ENCODE results near the gene CSRP1.
A peak's percentile ranks its signal among the peaks of the same experiment; 100 is the strongest.
"Not testable (repeated sequence)": the region's sequence is repeated elsewhere in the genome, so short reads cannot be mapped to it uniquely, and the experiment has no call there.

The CSRP1 gene

DNA sequence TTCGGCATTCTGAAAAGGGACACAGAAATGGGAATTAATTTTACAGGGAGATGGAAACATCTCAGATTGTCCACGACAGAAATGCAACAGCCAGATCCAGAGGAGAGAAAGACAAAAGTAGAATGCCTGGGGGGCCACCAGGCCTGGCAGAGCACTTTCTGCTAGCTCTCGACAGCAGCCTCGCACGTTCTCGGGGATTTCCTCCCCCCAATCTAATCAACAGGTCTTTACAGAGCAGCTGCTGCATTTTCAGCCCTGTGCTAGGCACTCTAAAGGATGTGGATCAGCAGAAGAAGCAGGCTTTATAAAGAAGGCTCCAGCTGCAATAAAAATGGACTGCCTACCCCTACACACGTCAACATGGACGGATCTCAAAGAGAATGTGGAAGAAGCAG lies 10.6 kb downstream of the CSRP1 start:
- no peak for DNase-seq (ENCODE audit: low read depth)

DNA sequence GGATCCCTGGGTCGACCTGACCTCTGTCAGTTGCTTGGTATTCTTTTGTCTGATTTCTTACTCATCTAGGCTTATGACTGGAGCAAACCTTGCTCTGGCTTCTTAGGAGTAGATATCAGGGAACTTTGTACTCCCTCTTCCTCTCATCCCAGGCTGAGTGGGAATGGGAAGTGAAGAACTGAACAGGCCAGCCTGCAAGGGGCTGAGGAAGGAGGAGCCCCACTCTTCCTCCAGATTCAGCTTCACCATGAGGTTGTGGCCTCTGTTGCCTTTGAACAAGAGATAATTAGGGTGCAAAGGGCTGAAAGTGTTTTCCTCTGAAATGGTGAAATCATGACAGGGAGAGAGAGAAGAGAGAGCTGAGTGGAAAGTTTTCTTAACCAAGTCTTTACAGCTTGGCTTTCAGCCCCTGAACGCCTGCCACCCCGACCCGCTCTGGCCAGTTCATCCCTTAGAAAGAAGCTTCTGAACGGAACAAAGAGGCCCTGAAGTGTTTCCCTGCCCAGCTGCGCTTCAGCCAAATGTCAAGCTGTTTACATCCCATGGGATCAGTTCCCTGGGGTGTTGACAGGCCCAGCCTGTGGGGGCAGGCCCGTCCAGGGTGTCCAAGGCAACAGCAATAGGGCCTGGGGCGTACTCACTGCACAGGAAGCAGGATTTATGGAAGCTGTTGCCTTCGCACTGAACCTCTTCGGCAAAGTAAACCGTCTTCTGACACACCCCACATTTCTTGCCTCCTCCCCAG lies 11.2 kb downstream of the CSRP1 start:
- no peak for DNase-seq (ENCODE audit: low read depth)

DNA sequence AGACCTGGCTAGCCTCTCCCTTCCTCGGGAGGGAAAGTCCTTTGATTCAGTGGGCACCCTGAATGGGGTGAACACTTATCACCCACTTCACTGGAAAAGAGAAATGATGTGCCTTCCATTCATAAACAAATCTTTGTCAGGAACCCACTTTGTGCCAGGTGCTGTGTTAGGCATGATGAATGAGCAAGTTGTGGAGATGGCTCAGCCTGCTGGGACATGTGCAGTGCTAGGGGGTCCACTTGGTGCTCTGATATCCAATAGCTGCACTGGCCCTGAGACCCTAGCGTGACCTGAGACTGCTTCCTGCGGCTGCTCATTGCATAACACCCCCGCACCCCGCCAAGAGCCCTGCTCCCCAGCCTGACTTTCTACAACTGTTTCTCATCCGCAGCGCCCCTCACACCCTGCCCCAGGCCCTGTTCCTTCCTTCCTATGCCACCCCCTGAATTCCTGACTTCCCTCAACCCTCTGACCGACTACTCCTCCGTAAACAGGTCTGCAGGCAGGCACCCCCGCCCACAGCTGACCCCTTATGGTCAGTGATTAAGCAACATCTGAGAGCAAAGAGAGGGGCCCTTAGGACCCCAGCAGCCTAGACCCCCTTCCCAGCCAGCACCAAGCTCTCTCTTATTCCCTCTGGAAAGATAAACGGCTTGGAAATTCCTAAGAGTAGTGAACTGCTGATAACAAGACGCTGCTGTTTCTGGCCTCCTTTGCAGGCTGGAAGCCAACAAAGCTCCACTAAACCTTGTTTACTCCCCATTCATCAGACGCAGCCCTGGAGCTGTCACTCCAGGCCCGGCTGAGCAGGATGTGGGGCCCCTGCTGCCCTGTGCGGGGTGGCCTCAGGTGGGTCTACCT lies 12.9 kb downstream of the CSRP1 start:
- DNase-seq (ENCODE audit: low read depth), result no peak

DNA sequence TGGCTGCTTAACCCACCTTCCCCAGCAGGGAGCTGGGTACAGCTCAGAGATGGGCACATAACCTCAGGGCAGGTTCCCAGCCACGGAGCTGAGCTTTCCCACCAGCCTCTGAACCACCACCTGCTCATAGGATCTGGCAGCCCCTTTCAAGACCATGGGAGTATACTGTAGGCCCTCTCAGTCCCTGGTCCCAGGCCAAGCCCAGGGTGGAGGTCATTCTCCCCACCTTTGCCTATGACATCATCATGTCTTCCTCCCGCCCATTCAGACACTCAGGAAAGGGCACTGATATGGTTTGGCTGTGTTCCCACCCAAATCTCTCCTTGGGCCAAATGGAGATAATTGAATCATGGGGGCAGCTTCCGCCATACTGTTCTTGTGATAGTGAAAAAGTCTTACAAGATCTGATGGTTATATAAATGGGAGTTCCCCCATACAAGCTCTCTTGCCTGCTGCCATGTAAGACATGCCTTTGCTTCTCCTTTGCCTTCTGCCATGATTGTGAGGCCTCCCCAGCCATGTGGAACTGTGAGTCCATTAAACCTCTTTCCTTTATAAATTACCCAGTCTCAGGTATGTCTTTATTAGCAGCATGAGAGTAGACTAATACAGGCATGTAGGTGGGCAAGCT lies 13.8 kb downstream of the CSRP1 start:
- not testable (repeated sequence) for DNase-seq (ENCODE audit: low read depth)

DNA sequence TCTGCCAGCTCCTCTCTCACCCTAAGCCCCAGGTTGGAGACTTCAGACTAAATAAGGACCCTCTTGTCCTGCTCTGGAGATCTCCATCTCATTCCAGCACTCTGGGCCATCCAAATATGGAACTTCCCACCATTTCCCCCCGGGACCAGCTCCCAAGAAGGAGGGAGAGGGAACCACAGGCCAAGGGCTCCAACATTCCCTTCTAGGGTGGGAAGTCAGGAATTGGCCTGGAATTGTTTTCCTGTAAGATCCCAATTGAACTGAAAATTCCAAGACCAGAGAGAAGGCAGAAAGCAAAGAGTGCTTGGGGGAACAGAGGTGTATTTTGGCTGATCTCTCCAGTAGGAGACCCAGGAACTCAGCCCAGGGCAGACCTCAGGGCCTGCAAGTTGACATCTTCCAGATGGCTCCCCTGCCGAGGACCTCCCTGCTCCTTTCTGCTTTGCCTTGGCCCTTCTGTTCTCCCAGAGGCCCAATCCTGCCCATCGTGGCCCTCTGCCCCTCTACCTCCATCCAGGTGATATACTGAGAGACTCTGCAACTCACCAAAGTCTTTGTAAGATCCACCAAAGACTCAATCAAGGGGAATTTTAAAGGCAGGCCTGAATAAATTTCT lies 14.9 kb downstream of the CSRP1 start:
- DNase-seq (ENCODE audit: low read depth), result no peak

DNA sequence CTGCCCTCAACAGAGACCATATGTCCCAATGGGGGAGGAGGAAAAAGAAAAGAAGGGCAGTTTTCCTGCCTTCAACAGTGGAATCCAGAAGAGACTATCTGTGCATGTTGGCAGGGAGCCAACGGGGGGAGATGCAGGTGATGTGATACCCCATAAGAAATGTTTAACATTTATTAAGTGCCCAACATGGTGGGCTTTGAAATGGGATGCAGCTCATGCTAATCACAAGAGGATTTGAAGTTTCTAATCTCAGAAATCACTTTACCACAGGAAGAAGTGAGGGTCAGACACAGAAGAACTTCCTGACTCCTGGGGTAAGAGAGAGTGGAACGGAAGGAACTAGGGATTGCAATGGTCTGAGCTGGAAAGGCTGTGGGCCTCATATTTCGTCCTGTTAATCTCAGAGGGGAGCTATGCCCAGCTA lies 16.2 kb downstream of the CSRP1 start:
- DNase-seq (ENCODE audit: low read depth), result no peak

DNA sequence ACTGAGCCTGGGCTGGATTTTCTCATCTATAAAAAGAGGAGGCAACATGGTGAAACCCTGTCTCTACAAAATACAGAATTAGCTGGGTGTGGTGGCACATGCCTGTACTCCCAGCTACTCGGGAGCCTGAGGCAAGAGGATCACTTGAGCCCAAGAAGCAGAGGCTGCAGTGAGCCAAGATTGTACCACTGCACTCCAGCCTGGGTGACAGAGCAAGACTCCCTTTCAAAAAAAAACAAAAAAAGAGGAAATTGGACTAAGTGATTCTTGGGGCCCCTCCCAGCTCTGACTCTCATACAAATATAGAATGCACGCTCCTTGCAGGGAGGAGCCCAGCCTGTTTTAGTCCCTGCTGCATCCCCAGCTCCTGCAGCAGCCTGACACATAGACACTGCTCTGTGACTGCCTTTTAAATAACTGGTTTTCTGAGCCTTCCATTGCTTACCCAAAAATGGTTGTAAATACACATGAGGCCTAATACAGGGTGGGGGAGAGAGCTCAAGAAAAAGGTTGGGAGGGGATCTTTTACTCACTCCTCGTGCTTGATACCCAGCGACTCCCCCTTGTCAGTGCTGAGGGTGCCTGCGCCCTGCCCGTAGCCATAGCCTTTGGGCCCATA lies 17.2 kb downstream of the CSRP1 start:
- DNase-seq (ENCODE audit: low read depth), result no peak

DNA sequence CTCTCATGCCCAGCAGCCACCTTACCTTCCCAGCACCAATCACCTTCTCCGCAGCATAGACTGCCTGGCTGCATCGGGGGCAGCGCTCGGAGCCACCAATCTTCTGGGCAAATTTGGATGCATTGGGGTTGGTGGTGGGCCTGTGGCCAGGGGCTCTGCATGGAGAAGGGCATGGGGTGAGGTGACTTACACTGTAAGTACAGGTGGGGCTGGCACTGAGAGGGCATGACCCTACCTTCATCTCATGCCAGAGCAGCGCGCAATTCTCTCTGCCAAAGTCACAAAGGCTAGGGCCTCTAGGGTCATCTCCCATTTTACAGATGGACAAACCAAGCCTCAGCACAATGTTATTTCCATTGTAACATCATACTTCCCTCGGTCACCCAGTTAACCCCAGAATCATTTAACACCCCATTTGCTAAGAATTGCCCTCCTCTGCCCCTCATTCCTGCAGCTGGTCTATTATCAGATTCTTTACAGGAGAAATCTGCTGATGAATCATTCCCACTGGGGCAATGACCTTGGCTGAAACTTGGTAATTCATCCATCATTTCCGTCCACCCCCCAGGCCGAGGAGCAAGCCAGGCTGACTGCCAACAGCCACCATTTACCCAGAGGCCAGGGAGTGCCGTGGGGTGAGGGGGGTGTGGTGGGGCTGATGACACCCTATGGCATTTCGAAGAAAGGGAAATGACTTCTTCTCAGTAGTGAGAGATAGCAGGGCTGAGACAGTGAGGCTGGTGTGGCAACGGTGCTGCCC lies 17.9 kb downstream of the CSRP1 start:
- DNase-seq (ENCODE audit: low read depth), result no peak

DNA sequence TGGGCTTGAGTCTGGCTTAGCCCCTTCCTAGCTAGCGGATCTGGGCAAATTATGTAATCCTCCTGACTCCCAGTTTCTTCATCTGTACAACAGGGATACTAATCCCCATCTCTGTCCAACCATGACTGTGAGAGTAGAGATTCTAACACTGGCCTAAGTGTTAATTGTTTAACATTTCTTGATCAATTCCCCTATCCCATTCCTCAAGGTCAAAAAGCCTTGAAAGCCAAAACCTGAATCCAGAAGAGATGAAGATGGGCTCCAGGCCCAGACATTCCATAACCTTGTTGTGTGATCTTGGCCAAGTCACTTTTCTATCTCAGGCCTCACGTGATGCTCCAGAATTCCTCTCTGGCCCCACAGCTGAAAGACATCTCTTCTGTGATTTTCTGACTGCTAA lies 19.2 kb downstream of the CSRP1 start:
- DNase-seq (ENCODE audit: low read depth), result no peak

DNA sequence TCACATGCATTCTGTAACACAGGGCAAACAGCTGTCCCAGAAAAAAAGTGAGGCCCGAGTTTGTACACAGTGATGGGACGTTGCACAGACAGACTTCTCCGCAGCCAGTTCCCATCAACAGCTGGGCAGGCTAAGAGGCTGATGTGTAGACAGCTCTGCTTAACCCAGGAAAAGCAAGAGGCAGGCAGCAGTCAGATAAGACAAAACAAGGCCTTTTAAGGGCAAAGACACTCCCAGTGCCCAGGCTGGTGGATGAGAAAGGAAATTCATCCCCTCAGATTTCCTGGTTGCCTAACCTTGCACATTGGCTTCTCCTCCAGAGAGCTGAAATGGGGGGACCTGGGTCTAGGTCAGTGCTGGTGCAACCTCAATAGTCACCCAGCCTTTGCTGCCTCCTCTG lies 20.7 kb downstream of the CSRP1 start:
- DNase-seq (ENCODE audit: low read depth), result no peak

DNA sequence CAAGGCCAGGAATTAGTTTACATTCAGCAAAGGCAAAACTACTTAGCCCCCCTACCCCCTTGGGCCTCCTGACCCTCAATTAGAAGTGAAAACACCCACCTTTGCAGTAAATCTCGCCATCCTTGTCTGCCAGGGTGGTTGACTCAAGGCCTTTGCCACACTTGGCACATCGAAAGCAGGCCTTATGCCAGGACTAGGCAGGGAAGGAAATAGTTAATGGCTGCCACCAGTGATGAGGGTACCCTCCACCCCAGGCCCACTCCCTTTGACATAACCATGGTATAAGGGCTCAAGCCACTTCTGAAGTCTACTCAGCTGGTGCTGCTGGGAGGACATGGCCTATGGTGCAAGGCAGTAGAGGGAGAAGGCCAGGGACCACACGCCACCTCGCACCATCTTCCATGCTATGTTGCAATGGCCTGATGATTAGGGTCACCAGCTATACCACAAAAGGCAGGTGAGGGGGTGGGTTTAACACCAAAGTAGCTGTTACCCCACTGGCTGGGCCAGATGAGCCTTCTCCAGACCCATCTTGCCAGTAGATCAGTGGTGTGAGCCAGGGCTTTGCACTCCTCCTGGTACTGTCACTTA lies 21.6 kb downstream of the CSRP1 start:
- DNase-seq (ENCODE audit: low read depth), result no peak

DNA sequence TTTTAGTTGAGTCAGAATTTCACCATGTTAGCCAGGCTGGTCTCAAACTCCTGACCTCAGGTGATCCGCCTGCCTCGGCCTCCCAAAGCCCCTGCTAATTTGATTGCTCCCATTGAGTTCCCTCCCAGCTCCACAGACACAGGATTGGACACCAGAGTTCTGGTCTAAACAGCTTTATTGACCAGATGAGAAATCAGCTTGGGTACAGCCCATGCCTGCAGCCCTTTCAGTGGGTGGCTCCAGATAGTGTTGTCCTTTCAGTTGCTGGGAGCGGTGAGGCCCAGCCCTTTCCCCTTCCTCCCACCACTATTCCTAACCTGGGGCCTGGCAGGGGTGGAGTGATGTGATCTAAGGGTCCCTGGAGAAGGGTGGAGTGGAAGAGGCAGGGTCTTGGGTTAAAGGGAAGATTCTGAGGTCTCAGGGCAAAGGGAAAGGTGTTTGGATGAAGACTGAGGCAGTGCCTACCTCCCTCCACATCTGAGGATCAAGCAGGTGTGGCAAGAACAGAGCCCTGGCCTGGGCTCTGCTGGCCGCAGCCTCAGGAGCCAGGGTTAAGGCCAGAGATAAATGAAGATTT lies 23.5 kb downstream of the CSRP1 start:
- no peak for DNase-seq (ENCODE audit: low read depth)

DNA sequence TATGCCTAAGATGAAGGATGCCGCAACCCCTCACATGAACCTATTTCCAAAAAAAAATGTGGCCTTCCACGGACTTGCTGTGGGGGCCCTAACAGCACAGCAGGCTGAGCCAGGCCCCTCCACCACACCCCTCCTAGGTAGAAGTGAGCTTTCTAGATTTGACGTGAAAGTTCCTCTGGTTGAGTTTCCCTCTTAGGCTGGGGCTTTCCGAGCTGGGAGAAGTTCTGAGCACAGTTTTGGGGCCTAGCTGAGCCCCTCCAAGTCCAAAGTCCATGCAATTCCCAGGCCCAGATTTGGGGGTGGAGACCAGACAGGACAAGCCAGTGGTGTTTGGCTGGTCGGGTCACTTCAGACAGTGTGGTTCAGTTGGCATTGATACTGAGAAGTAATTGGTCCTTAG lies 24.2 kb downstream of the CSRP1 start:
- no peak for DNase-seq (ENCODE audit: low read depth)

DNA sequence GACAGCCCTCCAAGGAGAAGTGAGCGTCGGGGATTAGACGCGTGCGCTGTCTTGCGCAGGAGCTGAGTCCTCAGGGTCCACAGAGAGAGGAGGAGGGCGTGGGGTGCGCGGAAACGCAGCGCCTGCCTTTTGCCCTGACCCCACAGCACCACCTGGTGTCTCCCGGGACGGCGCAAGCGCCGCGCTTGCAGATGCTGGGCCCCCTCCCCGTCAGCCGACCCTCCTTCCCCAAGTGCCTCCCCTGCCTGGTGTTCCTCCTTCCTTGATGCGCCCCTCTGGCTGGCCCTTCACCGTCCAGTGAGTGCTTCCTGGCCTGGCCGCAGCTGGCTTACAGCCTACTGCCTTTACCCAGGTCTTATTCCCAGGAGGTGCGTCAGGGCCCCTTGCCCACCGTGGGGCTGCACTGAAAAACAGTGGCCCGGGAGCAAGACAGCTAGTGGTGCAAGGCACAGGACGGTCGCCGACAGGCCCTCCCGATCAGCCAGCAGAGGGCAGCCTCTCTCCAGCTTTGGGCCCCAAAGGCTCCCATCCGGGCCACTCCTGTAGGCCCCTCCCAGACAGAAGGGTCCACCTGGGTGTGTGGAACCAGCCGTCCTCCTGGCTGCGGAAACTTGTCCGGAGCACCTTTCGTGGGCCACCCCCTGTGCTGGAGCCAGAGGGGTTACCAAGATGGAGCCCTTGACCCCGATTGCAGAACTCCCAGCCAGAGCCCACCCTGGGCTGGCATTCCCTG lies 25.0 kb downstream of the CSRP1 start:
- DNase-seq (ENCODE audit: low read depth), result peak; percentile 56

DNA sequence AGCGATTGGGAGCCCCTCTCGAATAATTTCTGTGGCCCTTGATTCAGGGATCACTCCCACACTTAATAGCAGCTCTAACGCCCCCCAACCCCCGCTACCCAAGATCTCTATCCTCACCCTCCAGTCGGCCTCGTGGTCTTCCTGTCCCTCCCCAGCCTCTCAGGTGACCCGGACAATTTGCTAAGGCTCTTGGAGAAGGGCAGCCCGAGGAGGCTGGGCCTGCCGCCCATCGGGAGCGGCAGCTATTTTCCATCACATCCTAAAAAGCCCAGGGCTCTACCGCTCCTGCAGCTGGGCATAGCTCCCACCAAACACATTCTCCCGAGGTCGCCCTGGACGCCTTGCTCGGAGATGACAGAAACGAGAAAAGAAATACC lies 25.9 kb downstream of the CSRP1 start:
- DNase-seq (ENCODE audit: low read depth), result no peak

DNA sequence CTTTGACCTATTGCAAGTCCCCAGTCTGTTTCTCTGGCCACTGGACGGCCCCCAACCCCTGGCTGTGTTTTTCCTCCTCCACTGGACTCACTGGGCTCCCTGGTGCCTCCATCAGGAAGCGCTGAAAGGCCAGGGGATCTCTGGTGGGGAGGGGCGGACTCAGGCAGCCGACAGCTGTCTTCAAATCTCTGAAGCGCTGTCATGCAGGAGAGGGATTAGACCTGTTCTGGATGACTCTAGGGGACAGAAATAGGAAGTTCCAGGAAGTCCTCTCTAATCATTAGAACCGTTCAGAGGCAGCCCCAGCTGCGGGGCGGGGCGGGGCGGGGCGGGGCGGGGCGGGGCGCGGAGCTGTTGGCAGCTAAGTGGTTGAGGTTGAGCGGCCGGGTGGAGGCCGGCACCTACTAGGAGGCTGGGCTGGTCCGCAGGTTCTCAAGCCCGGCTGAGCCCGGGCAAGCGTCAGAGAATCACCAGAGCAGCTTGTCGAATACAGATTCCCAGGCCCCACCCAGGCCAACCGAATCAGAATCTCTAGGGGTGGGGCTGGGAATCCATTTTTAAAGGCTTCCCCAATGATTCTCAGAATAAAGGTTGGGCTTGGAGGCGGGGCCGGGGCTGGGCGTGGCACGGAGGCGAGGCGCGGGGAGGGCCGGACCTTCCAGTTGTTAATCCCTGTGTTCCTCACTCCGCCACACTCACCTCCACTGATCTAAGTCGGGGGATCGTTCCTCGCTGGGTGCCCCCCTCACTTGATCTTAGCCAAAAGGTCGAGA lies 26.5 kb downstream of the CSRP1 start:
- no peak for DNase-seq (ENCODE audit: low read depth)

DNA sequence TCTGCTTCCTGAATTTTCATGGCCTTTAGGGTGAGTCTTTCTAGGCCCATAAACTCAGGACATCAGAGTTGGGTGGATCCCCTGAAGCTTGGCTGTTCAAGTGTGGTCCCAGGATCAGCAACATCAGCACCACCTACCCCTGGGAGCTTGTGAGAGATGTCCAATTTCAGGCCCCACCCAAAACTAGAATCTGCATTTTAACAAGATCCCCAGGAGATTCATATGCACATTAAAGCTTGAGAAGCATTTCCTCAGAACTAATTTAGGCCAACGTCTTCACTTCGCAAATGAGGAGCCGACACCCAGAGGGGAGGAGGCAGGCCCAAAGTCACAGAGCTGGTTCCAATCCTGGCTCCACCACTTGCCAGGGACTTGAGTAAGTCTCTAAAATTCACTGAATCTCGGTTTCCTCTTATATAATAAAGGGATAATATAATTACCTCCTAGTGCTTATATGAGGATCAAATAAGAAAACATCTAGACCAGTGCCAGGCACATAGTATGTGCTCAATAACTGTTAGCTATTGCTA lies 27.7 kb downstream of the CSRP1 start:
- no peak for DNase-seq (ENCODE audit: low read depth)

DNA sequence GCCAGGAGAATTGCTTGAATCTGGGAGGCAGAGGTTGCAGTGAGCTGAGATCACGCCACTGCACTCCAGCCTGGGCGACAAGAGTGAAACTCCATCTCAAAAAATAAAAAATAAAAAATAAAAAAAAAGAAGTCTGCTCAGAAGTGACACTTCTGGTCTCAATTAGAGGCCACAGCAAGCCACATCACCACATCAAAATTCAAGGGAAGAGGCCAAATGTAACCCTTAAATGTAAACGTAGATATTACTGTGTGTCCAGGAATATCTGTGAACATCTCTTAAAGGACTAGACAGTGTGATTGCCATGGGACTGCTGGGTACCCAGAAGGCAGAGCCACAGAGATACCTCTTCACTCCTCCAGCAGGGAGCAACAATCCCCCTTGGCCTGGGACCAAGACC lies 28.3 kb downstream of the CSRP1 start:
- not testable (repeated sequence) for DNase-seq (ENCODE audit: low read depth)

Data from stimulated activated CD8-positive, alpha-beta memory T cell treated with anti-CD3 and anti-CD28 coated beads, Interleukin-12 subunit alpha, Interleukin-12 subunit beta, amount 100 ng/mL, for 4 hours (primary cell).